SK-N-MC (cell line): ENCODE results near the gene DBN1.

Source experiments
- DNase-seq: peaks from one replicate; pipeline ENCODE4 v3.0.0-alpha.2; 2011; ENCODE audit warnings: low read depth, low spot score
- H3K27ac ChIP-seq: fragments of 200-600 bp; sonication (generic); 2 replicates; pipeline ENCODE4 v1.5.1; 2016; ENCODE audit warnings: mixed run types
- H3K36me3 ChIP-seq: fragments of 200-600 bp; sonication (generic); 2 replicates; pipeline ENCODE4 v1.6.1; 2017; ENCODE audit warnings: antibody characterized with exemption, low read length, mixed read lengths; ENCODE audit not compliant: insufficient read depth
- H3K4me3 ChIP-seq: fragments of 200-600 bp; sonication (generic); 2 replicates; pipeline ENCODE4 v1.5.1; 2016
- H3K9ac ChIP-seq: fragments of 200-600 bp; sonication (generic); 2 replicates; pipeline ENCODE4 v1.8.0; 2017; ENCODE audit warnings: mixed run types, mixed read lengths; ENCODE audit not compliant: insufficient read length
- H3K9me3 ChIP-seq: fragments of 200-600 bp; sonication (generic); 2 replicates; pipeline ENCODE4 v1.6.1; 2017; ENCODE audit warnings: low read depth, mild to moderate bottlenecking, antibody characterized with exemption, low read length, moderate library complexity, mixed read lengths
- EZH2 ChIP-seq: fragments of 200-600 bp; sonication (generic); IDR thresholded peaks from one replicate; pipeline ENCODE4 v1.6.1; 2017; ENCODE audit warnings: antibody characterized with exemption
- FOXP2 ChIP-seq: optimal IDR thresholded peaks from 2 replicates; pipeline ENCODE3; 2011; ENCODE audit warnings: mild to moderate bottlenecking, moderate library complexity; ENCODE audit not compliant: insufficient read depth; ENCODE audit errors: extremely low read length, control extremely low read depth
- POLR2AphosphoS5 ChIP-seq: IDR thresholded peaks from 2 replicates; pipeline ENCODE4 v1.6.1; 2012; ENCODE audit warnings: mild to moderate bottlenecking, low read depth, low read length, borderline replicate concordance

The DBN1 gene

GRCh38 chr5:177479774-177480173 lies 6.3 kb upstream of the DBN1 start:
- H3K9ac ChIP-seq, result no peak overlapping the region
- H3K4me3 ChIP-seq, result no peak overlapping the region
- no peaks in the 10 kb centered on the region; the same call in 1 of the 2 replicates for H3K36me3 ChIP-seq
- no peak for DNase-seq
- peak overlapping the region; percentile 74 for H3K27ac ChIP-seq
- no peaks in the 10 kb centered on the region for H3K9me3 ChIP-seq
- no peak; the same call in 1 of the 2 replicates for TF ChIP-seq POLR2AphosphoS5
- TF ChIP-seq EZH2, result no peak
- no peak for TF ChIP-seq FOXP2

- H3K9me3 ChIP-seq, result no peaks in the 10 kb centered on the region
- H3K36me3 ChIP-seq, result no peaks in the 10 kb centered on the region; the same call in 1 of the 2 replicates
- no peak overlapping the region for H3K4me3 ChIP-seq
- no peak overlapping the region for H3K9ac ChIP-seq
- no peak for DNase-seq
- TF ChIP-seq FOXP2 (no peak), POLR2AphosphoS5 (no peak; the same call in 1 of the 2 replicates), EZH2 (no peak)
- H3K27ac ChIP-seq, result peak overlapping the region; percentile 74
Measured at GRCh38 chr5:177478711-177479646, 5.5 kb upstream of the DBN1 start.

GRCh38 chr5:177477701-177478477 lies 4.5 kb upstream of the DBN1 start:
- no peak for TF ChIP-seq EZH2
- TF ChIP-seq POLR2AphosphoS5, result no peak
- TF ChIP-seq FOXP2, result no peak
- Histone ChIP-seq H3K9me3 (no peaks in the 10 kb centered on the region), H3K36me3 (no peaks in the 10 kb centered on the region; the same call in 1 of the 2 replicates), H3K9ac (no peak overlapping the region), H3K4me3 (no peak overlapping the region), H3K27ac (peak overlapping the region; percentile 60)
- DNase-seq, result no peak

GRCh38 chr5:177476531-177477233 lies 3.2 kb upstream of the DBN1 start:
- DNase-seq, result no peak
- Histone ChIP-seq H3K9ac (no peak overlapping the region), H3K27ac (no peak overlapping the region), H3K36me3 (peaks cover 7% of the 10 kb centered on the region), H3K4me3 (no peak overlapping the region), H3K9me3 (no peaks in the 10 kb centered on the region)
- TF ChIP-seq POLR2AphosphoS5 (no peak), FOXP2 (no peak), EZH2 (no peak)

- TF ChIP-seq EZH2, result no peak
- no peak for TF ChIP-seq POLR2AphosphoS5
- no peak for TF ChIP-seq FOXP2
- no peak for DNase-seq
- Histone ChIP-seq H3K9ac (no peak overlapping the region), H3K36me3 (peaks cover 16% of the 10 kb centered on the region), H3K9me3 (no peaks in the 10 kb centered on the region), H3K4me3 (no peak overlapping the region), H3K27ac (no peak overlapping the region)
Measured at GRCh38 chr5:177475563-177476427, 2.4 kb upstream of the DBN1 start.

GRCh38 chr5:177474846-177475562 lies 1.6 kb upstream of the DBN1 start:
- no peak overlapping the region for H3K9ac ChIP-seq
- DNase-seq, result no peak
- no peak for TF ChIP-seq POLR2AphosphoS5
- no peak for TF ChIP-seq FOXP2
- no peak for TF ChIP-seq EZH2
- no peak overlapping the region for H3K27ac ChIP-seq
- H3K4me3 ChIP-seq, result no peak overlapping the region
- no peaks in the 10 kb centered on the region for H3K9me3 ChIP-seq
- peaks cover 24% of the 10 kb centered on the region for H3K36me3 ChIP-seq

- H3K27ac ChIP-seq, result peak overlapping the region; percentile 42; the same call in 1 of the 2 replicates
- no peaks in the 10 kb centered on the region for H3K9me3 ChIP-seq
- DNase-seq, result no peak
- H3K4me3 ChIP-seq, result peak overlapping the region; percentile 62
- H3K36me3 ChIP-seq, result peaks cover 34% of the 10 kb centered on the region
- TF ChIP-seq EZH2 (no peak), FOXP2 (no peak), POLR2AphosphoS5 (no peak; the same call in 1 of the 2 replicates)
- H3K9ac ChIP-seq, result no peak overlapping the region
Measured at GRCh38 chr5:177474002-177474476, 605 bp upstream of the DBN1 start.
